ENCODE measurements around the gene ANKRD12. TPM values are rescaled to one million over a fixed set of nuclear protein-coding genes. Genes with fewer than 3 reads are reported as not detected.

Gene ANKRD12
- total and polyA plus RNA-seq, 2 donors (not counting 1 experiment from before 2014, with no cell fraction given): 13.0 to 53.3 TPM

DNA sequence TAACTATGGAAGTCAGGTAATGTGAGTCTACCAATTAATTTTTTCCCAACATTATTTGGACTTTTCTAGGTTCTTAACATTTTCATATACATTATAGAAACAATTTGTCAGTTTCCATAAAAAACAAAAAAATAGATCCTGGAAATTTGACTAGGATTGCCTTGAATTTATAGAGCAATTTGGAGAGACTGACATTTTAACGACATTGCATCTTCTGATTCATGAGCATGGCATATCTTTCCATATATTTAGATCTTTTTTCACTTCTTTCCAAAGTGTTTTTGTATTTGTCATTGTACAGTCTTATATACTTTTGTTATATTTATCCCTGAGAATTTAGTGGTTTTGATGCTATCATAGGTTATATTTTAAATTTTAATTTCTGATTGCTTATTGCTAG is 42.0 kb downstream of the ANKRD12 start:
- TF ChIP-seq, protein P1, sequence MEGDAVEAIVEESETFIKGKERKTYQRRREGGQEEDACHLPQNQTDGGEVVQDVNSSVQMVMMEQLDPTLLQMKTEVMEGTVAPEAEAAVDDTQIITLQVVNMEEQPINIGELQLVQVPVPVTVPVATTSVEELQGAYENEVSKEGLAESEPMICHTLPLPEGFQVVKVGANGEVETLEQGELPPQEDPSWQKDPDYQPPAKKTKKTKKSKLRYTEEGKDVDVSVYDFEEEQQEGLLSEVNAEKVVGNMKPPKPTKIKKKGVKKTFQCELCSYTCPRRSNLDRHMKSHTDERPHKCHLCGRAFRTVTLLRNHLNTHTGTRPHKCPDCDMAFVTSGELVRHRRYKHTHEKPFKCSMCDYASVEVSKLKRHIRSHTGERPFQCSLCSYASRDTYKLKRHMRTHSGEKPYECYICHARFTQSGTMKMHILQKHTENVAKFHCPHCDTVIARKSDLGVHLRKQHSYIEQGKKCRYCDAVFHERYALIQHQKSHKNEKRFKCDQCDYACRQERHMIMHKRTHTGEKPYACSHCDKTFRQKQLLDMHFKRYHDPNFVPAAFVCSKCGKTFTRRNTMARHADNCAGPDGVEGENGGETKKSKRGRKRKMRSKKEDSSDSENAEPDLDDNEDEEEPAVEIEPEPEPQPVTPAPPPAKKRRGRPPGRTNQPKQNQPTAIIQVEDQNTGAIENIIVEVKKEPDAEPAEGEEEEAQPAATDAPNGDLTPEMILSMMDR (conservative IDR thresholded peaks at IDR 0.05 in 1 of 2, IDR thresholded peaks at IDR 0.05 in 1 of 2; ENCODE audit: low read depth in 1 of 2, low read length in 2 of 2): no peak
- no peak for TF ChIP-seq EZH2 (IDR thresholded peaks at IDR 0.05; ENCODE audit: low read length, missing control alignments)
- Histone ChIP-seq H3K9ac (ENCODE audit: insufficient read depth, low read length) (no peak overlapping the region), H3K4me1 (ENCODE audit: control insufficient read depth, extremely low read depth, insufficient read depth, low read length) (no peaks in the 10 kb centered on the region), H3K4me2 (ENCODE audit: extremely low read depth, insufficient read depth, low read length) (no peak overlapping the region), H3K27ac (ENCODE audit: insufficient read depth, low read length) (no peak overlapping the region), H2AFZ (ENCODE audit: low read length) (no peak overlapping the region), H3K9me3 (ENCODE audit: control insufficient read depth, insufficient read depth, low read depth, low read length) (no peaks in the 10 kb centered on the region), H3K27me3 (ENCODE audit: control insufficient read depth, insufficient read depth, low read length) (no peaks in the 10 kb centered on the region), H3K4me3 (replicated peaks in 1 of 4; ENCODE audit: control extremely low read depth in 1 of 4, insufficient read depth in 1 of 4, low read depth in 3 of 4, low read length in 4 of 4) (no peak overlapping the region), H3K36me3 (ENCODE audit: control insufficient read depth, insufficient read depth, low read length) (no peaks in the 10 kb centered on the region), H4K20me1 (ENCODE audit: control insufficient read depth, extremely low read depth, insufficient read depth, low read length) (no peaks in the 10 kb centered on the region), H3K79me2 (ENCODE audit: control insufficient read depth, insufficient read depth, low read length) (peaks cover 55% of the 10 kb centered on the region)
- DNase-seq (ENCODE audit: low read depth in 2 of 2): no peak

GRCh38 chr18:9181275-9181674 is 44.7 kb downstream of the ANKRD12 start:
- no peak overlapping the region for H2AFZ ChIP-seq (ENCODE audit: low read length)
- H3K27me3 ChIP-seq (ENCODE audit: control insufficient read depth, insufficient read depth, low read length): no peaks in the 10 kb centered on the region
- H3K27ac ChIP-seq (ENCODE audit: insufficient read depth, low read length): no peak overlapping the region
- no peak for TF ChIP-seq EZH2 (IDR thresholded peaks at IDR 0.05; ENCODE audit: low read length, missing control alignments)
- TF ChIP-seq, protein P1 (conservative IDR thresholded peaks at IDR 0.05 in 1 of 2, IDR thresholded peaks at IDR 0.05 in 1 of 2; ENCODE audit: low read depth in 1 of 2, low read length in 2 of 2): no peak
- peaks cover 34% of the 10 kb centered on the region for H3K79me2 ChIP-seq (ENCODE audit: control insufficient read depth, insufficient read depth, low read length)
- no peaks in the 10 kb centered on the region for H3K9me3 ChIP-seq (ENCODE audit: control insufficient read depth, insufficient read depth, low read depth, low read length)
- no peaks in the 10 kb centered on the region for H4K20me1 ChIP-seq (ENCODE audit: control insufficient read depth, extremely low read depth, insufficient read depth, low read length)
- H3K4me1 ChIP-seq (ENCODE audit: control insufficient read depth, extremely low read depth, insufficient read depth, low read length): no peaks in the 10 kb centered on the region
- H3K4me2 ChIP-seq (ENCODE audit: extremely low read depth, insufficient read depth, low read length): no peak overlapping the region
- no peak overlapping the region for H3K9ac ChIP-seq (ENCODE audit: insufficient read depth, low read length)
- no peak overlapping the region for H3K4me3 ChIP-seq (replicated peaks in 1 of 4; ENCODE audit: control extremely low read depth in 1 of 4, insufficient read depth in 1 of 4, low read depth in 3 of 4, low read length in 4 of 4)
- no peak for DNase-seq (ENCODE audit: low read depth in 2 of 2)
- no peaks in the 10 kb centered on the region for H3K36me3 ChIP-seq (ENCODE audit: control insufficient read depth, insufficient read depth, low read length)

- H3K9me3 ChIP-seq (ENCODE audit: control insufficient read depth, insufficient read depth, low read depth, low read length): no peaks in the 10 kb centered on the region
- no peak for DNase-seq (ENCODE audit: low read depth in 2 of 2)
- H3K4me2 ChIP-seq (ENCODE audit: extremely low read depth, insufficient read depth, low read length): no peak overlapping the region
- no peak overlapping the region for H3K27ac ChIP-seq (ENCODE audit: insufficient read depth, low read length)
- no peak overlapping the region for H3K9ac ChIP-seq (ENCODE audit: insufficient read depth, low read length)
- peaks cover 25% of the 10 kb centered on the region for H3K79me2 ChIP-seq (ENCODE audit: control insufficient read depth, insufficient read depth, low read length)
- TF ChIP-seq, protein P1 (conservative IDR thresholded peaks at IDR 0.05 in 1 of 2, IDR thresholded peaks at IDR 0.05 in 1 of 2; ENCODE audit: low read depth in 1 of 2, low read length in 2 of 2): no peak
- no peak for TF ChIP-seq EZH2 (IDR thresholded peaks at IDR 0.05; ENCODE audit: low read length, missing control alignments)
- no peaks in the 10 kb centered on the region for H3K27me3 ChIP-seq (ENCODE audit: control insufficient read depth, insufficient read depth, low read length)
- H3K36me3 ChIP-seq (ENCODE audit: control insufficient read depth, insufficient read depth, low read length): no peaks in the 10 kb centered on the region
- no peaks in the 10 kb centered on the region for H3K4me1 ChIP-seq (ENCODE audit: control insufficient read depth, extremely low read depth, insufficient read depth, low read length)
- H2AFZ ChIP-seq (ENCODE audit: low read length): no peak overlapping the region
- no peak overlapping the region for H3K4me3 ChIP-seq (replicated peaks in 1 of 4; ENCODE audit: control extremely low read depth in 1 of 4, insufficient read depth in 1 of 4, low read depth in 3 of 4, low read length in 4 of 4)
- H4K20me1 ChIP-seq (ENCODE audit: control insufficient read depth, extremely low read depth, insufficient read depth, low read length): no peaks in the 10 kb centered on the region
These were observed 46.3 kb downstream of the ANKRD12 start for GRCh38 chr18:9182852-9183399.
